ENCODE data around the gene MAGI2. TPM values are rescaled to one million over a fixed set of nuclear protein-coding genes. Genes with fewer than 3 reads are reported as not detected.

MAGI2 gene
- total RNA-seq, 1 experiment from 2014 or later, result 0.34 TPM

DNA sequence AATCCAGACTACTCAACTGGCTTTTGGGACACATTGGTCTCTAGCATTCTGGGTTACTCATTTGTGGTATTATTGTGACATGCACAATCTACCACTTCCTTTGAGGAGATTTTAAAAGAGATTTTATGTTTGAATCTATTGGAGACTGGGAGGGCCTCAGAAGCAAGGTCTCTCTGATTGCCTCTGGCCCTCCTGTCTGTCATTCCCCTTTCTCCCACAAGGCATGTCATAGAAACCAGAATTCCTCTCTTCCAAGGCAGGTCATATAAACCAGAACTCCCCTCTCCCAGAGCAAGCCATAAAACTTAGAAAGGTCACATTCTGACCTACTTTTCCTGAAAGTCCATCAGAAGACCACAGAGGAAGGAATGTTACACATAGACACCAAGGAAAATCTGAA, 877.2 kb downstream of the MAGI2 start:
- POLR2A ChIA-PET (ENCODE audit: low non-redundant PET), result no interaction called here
- peaks cover 7% of the 10 kb centered on the region for H3K27me3 ChIP-seq (replicated peaks; ENCODE audit: insufficient read depth, low read depth, low read length, poor library complexity)
- H3K36me3 ChIP-seq (ENCODE audit: insufficient read depth, low read length, poor library complexity, severe bottlenecking), result no peaks in the 10 kb centered on the region
- BruUV-seq (replicated peaks), result no TSS peak
- H3K4me3 ChIP-seq (ENCODE audit: low read depth, low read length, poor library complexity, severe bottlenecking), result no peak overlapping the region
- no peaks in the 10 kb centered on the region for H3K9me3 ChIP-seq (ENCODE audit: low read depth, low read length, poor library complexity, severe bottlenecking)
- CTCF ChIA-PET, result no interaction called here
- no peak overlapping the region for H3K27ac ChIP-seq (ENCODE audit: low read depth, low read length, poor library complexity, severe bottlenecking)
- intact Hi-C loops (cut with micrococcal nuclease; ENCODE audit: unreplicated experiment), result no loop called here
- TF ChIP-seq EZH2 (IDR thresholded peaks at IDR 0.05; ENCODE audit: borderline replicate concordance, low read depth, low read length, poor library complexity, severe bottlenecking) (no peak), CTCF (conservative IDR thresholded peaks at IDR 0.05; ENCODE audit: low read depth, low read length) (no peak)
- no peak for DNase-seq (ENCODE audit: low spot score)
- no peaks in the 10 kb centered on the region for H3K4me1 ChIP-seq (ENCODE audit: insufficient read depth, low read length, poor library complexity, severe bottlenecking)

GRCh38 chr7:78571292-78571691, 882.2 kb downstream of the MAGI2 start:
- H3K36me3 ChIP-seq (ENCODE audit: insufficient read depth, low read length, poor library complexity, severe bottlenecking), result no peaks in the 10 kb centered on the region
- BruUV-seq (replicated peaks), result no TSS peak
- TF ChIP-seq CTCF (conservative IDR thresholded peaks at IDR 0.05; ENCODE audit: low read depth, low read length), result no peak
- H3K9me3 ChIP-seq (ENCODE audit: low read depth, low read length, poor library complexity, severe bottlenecking), result no peaks in the 10 kb centered on the region
- POLR2A ChIA-PET (ENCODE audit: low non-redundant PET), result no interaction called here
- H3K4me3 ChIP-seq (ENCODE audit: low read depth, low read length, poor library complexity, severe bottlenecking), result no peak overlapping the region
- no peak for DNase-seq (ENCODE audit: low spot score)
- intact Hi-C loops (cut with micrococcal nuclease; ENCODE audit: unreplicated experiment), result no loop called here
- H3K27ac ChIP-seq (ENCODE audit: low read depth, low read length, poor library complexity, severe bottlenecking), result no peak overlapping the region
- CTCF ChIA-PET, result no interaction called here
- no peaks in the 10 kb centered on the region for H3K4me1 ChIP-seq (ENCODE audit: insufficient read depth, low read length, poor library complexity, severe bottlenecking)
- peaks cover 4% of the 10 kb centered on the region for H3K27me3 ChIP-seq (replicated peaks; ENCODE audit: insufficient read depth, low read depth, low read length, poor library complexity)

DNA sequence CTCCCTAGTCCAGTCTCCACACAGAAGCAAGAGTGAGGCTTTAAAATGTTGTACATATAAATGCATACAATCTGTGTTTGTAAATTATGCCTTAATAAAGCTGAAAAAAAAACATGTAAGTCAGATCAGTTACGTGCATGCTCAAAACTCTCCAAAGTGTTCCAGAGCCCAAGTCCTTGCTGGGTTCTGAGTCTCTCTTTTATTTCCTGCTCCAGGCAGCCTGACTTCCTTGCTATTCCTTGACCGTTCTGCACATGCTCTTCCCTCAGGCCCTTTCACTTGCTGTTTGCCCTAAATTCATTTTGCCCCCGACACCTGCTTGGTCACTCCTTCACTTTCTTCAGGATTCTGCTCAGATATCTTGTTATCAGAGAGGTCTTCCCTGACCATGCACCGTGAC, 884.8 kb downstream of the MAGI2 start:
- TF ChIP-seq EZH2 (IDR thresholded peaks at IDR 0.05; ENCODE audit: borderline replicate concordance, low read depth, low read length, poor library complexity, severe bottlenecking) (no peak), CTCF (conservative IDR thresholded peaks at IDR 0.05; ENCODE audit: low read depth, low read length) (no peak)
- intact Hi-C loops (cut with micrococcal nuclease; ENCODE audit: unreplicated experiment), result no loop called here
- ChIA-PET POLR2A (ENCODE audit: low non-redundant PET) (no interaction called here), CTCF (no interaction called here)
- Histone ChIP-seq H3K27ac (ENCODE audit: low read depth, low read length, poor library complexity, severe bottlenecking) (no peak overlapping the region), H3K36me3 (ENCODE audit: insufficient read depth, low read length, poor library complexity, severe bottlenecking) (no peaks in the 10 kb centered on the region), H3K9me3 (ENCODE audit: low read depth, low read length, poor library complexity, severe bottlenecking) (no peaks in the 10 kb centered on the region), H3K27me3 (replicated peaks; ENCODE audit: insufficient read depth, low read depth, low read length, poor library complexity) (peaks cover 4% of the 10 kb centered on the region), H3K4me3 (ENCODE audit: low read depth, low read length, poor library complexity, severe bottlenecking) (no peak overlapping the region), H3K4me1 (ENCODE audit: insufficient read depth, low read length, poor library complexity, severe bottlenecking) (no peaks in the 10 kb centered on the region)
- DNase-seq (ENCODE audit: low spot score), result no peak
- no TSS peak for BruUV-seq (replicated peaks)

Data from A673 (cell line).